Upper lobe of left lung (tissue), 4 donors: Measurements from ENCODE around the gene CYP2S1.

Source experiments
- CTCF ChIP-seq, 6 experiments: fragments of 450-650 bp in 4 of 6; fragments of 200-600 bp in 2 of 6; sonication (generic) in 2 of 6; IDR thresholded peaks; one replicate each; pipeline ENCODE4 v1.5.1; 2016 to 2019; ENCODE audit warnings: antibody characterized with exemption in 6 of 6
- POLR2A ChIP-seq, 4 donors: fragments of 450-650 bp; IDR thresholded peaks; one replicate each; pipeline ENCODE4 v1.5.1; 2016 to 2017; ENCODE audit warnings: antibody characterized with exemption in 4 of 4, mild to moderate bottlenecking in 2 of 4
- POLR2AphosphoS5 ChIP-seq, 2 donors: sonication (generic); formaldehyde crosslinking; IDR thresholded peaks; one replicate each; pipeline ENCODE4 v1.5.1; 2017; ENCODE audit warnings: antibody characterized with exemption in 2 of 2

DNA sequence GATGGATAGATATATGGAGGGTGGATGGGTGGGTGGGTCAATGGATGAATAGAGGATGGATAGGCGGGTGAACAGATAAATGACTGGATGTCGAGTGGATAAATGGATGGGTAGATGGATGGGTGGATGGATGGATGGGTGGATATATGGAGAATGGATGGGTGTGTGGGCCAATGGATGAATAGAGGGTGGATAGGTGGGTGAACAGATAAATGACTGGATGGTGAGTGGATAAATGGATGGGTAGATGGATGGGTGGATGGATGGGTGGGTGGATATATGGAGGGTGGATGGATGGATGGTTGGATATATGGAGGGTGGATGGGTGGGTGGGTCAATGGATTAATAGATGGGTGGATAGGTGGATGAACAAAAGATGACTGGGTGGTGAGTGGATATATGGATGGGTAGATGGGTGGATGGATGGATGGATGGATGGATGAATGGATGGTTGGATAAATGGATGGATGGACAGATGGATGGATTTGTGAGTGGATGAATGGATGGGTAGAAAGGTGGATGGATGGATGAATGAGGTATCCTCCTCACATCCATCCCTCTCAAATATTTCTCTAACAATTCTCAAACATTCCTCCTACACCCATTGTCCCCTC is 47.0 kb downstream of the CYP2S1 start:
- TF ChIP-seq POLR2A (IDR thresholded peaks at IDR 0.05) (no peak), CTCF (IDR thresholded peaks at IDR 0.05) (no peak), POLR2AphosphoS5 (IDR thresholded peaks at IDR 0.05) (no peak)
